SK-N-MC (cell line): ENCODE data around the gene CD300LB.

Experiments used
- EZH2 ChIP-seq: fragments of 200-600 bp; sonication (generic); IDR thresholded peaks from one replicate; pipeline ENCODE4 v1.6.1; 2017; ENCODE audit warnings: antibody characterized with exemption
- FOXP2 ChIP-seq: optimal IDR thresholded peaks from 2 replicates; pipeline ENCODE3; 2011; ENCODE audit warnings: mild to moderate bottlenecking, moderate library complexity; ENCODE audit not compliant: insufficient read depth; ENCODE audit errors: extremely low read length, control extremely low read depth
- POLR2AphosphoS5 ChIP-seq: IDR thresholded peaks from 2 replicates; pipeline ENCODE4 v1.6.1; 2012; ENCODE audit warnings: mild to moderate bottlenecking, low read depth, low read length, borderline replicate concordance

GRCh38 chr17:74527081-74527480, 4.2 kb downstream of the CD300LB start:
- TF ChIP-seq EZH2 = no peak
- TF ChIP-seq POLR2AphosphoS5 = no peak
- no peak for TF ChIP-seq FOXP2
